Stimulated activated CD8-positive, alpha-beta memory T cell treated with anti-CD3 and anti-CD28 coated beads, Interleukin-7, amount 100 ng/mL, for 4 hours (primary cell): ENCODE data around the gene PRKG1.

Experiments
- DNase-seq, 2 donors: peaks; one replicate each; pipeline ENCODE4 v3.0.0-alpha.2; 2020; ENCODE audit warnings: low read depth in 2 of 2

PRKG1 gene

GRCh38 chr10:52316001-52316400, 1241.7 kb downstream of the PRKG1 start:
- DNase-seq: no peak

- no peak for DNase-seq
Observed at GRCh38 chr10:52316500-52316899, 1242.2 kb downstream of the PRKG1 start.

- DNase-seq: no peak
Observed at GRCh38 chr10:52318136-52318701, 1243.9 kb downstream of the PRKG1 start.

- no peak for DNase-seq
Observed at GRCh38 chr10:52318822-52319464, 1244.7 kb downstream of the PRKG1 start.

GRCh38 chr10:52319926-52320325, 1245.6 kb downstream of the PRKG1 start:
- DNase-seq: no peak

- DNase-seq: no peak
Observed at GRCh38 chr10:52322323-52322722, 1248.0 kb downstream of the PRKG1 start.

GRCh38 chr10:52322936-52323335, 1248.6 kb downstream of the PRKG1 start:
- no peak for DNase-seq

- no peak for DNase-seq
Observed at GRCh38 chr10:52326382-52326781, 1252.1 kb downstream of the PRKG1 start.

- DNase-seq: no peak
Observed at GRCh38 chr10:52331638-52332364, 1257.5 kb downstream of the PRKG1 start.

GRCh38 chr10:52332815-52333214, 1258.5 kb downstream of the PRKG1 start:
- DNase-seq: no peak

GRCh38 chr10:52334595-52334994, 1260.3 kb downstream of the PRKG1 start:
- DNase-seq: no peak

- no peak for DNase-seq
Observed at GRCh38 chr10:52335665-52336064, 1261.4 kb downstream of the PRKG1 start.

- DNase-seq: no peak
Observed at GRCh38 chr10:52337225-52337624, 1262.9 kb downstream of the PRKG1 start.

- DNase-seq: no peak
Observed at GRCh38 chr10:52343439-52343838, 1269.2 kb downstream of the PRKG1 start.

GRCh38 chr10:52346394-52347326, 1272.4 kb downstream of the PRKG1 start:
- DNase-seq: no peak

GRCh38 chr10:52347327-52347667, 1273.0 kb downstream of the PRKG1 start:
- DNase-seq: no peak
